Measurements from ENCODE around the gene SDK2.

SDK2 gene

GRCh38 chr17:73508057-73508930, 136.0 kb downstream of the SDK2 start:
- no peak for DNase-seq (ENCODE audit: low spot score)

- DNase-seq (ENCODE audit: low spot score), result no peak
These were observed 137.5 kb downstream of the SDK2 start for GRCh38 chr17:73506470-73507435.

- DNase-seq (ENCODE audit: low spot score), result no peak
These were observed 140.7 kb downstream of the SDK2 start for GRCh38 chr17:73503560-73503959.

GRCh38 chr17:73500414-73500999, 143.7 kb downstream of the SDK2 start:
- no peak for DNase-seq (ENCODE audit: low spot score)

- DNase-seq (ENCODE audit: low spot score), result no peak
These were observed 145.2 kb downstream of the SDK2 start for GRCh38 chr17:73498886-73499554.

- DNase-seq (ENCODE audit: low spot score), result no peak
These were observed 146.1 kb downstream of the SDK2 start for GRCh38 chr17:73498176-73498575.

- no peak for DNase-seq (ENCODE audit: low spot score)
These were observed 146.5 kb downstream of the SDK2 start for GRCh38 chr17:73497721-73498120.

GRCh38 chr17:73496232-73496631, 148.0 kb downstream of the SDK2 start:
- DNase-seq (ENCODE audit: low spot score), result no peak

GRCh38 chr17:73495641-73496040, 148.6 kb downstream of the SDK2 start:
- no peak for DNase-seq (ENCODE audit: low spot score)

- DNase-seq (ENCODE audit: low spot score), result no peak
These were observed 149.3 kb downstream of the SDK2 start for GRCh38 chr17:73494950-73495349.

- no peak for DNase-seq (ENCODE audit: low spot score)
These were observed 150.0 kb downstream of the SDK2 start for GRCh38 chr17:73493956-73494926.

- DNase-seq (ENCODE audit: low spot score), result no peak
These were observed 151.1 kb downstream of the SDK2 start for GRCh38 chr17:73492821-73493814.

GRCh38 chr17:73492125-73492820, 152.0 kb downstream of the SDK2 start:
- DNase-seq (ENCODE audit: low spot score), result no peak

- DNase-seq (ENCODE audit: low spot score), result no peak
These were observed 152.6 kb downstream of the SDK2 start for GRCh38 chr17:73491648-73492047.

- no peak for DNase-seq (ENCODE audit: low spot score)
These were observed 153.4 kb downstream of the SDK2 start for GRCh38 chr17:73490851-73491250.

GRCh38 chr17:73489991-73490390, 154.3 kb downstream of the SDK2 start:
- no peak for DNase-seq (ENCODE audit: low spot score)

- DNase-seq (ENCODE audit: low spot score), result no peak
These were observed 154.9 kb downstream of the SDK2 start for GRCh38 chr17:73489333-73489732.

- no peak for DNase-seq (ENCODE audit: low spot score)
These were observed 159.1 kb downstream of the SDK2 start for GRCh38 chr17:73485130-73485529.

- no peak for DNase-seq (ENCODE audit: low spot score)
These were observed 161.4 kb downstream of the SDK2 start for GRCh38 chr17:73482894-73483293.

Data from AG08396 (cell line).